ENCODE results near the gene DUS1L.

The DUS1L gene

GRCh38 chr17:82021107-82021899 is 44.3 kb downstream of the DUS1L start:
- peak; percentile 92 for TF ChIP-seq CTCF (conservative IDR thresholded peaks at IDR 0.05)
- peak overlapping the region; percentile 91 for H3K27ac ChIP-seq

- no peak for TF ChIP-seq CTCF (conservative IDR thresholded peaks at IDR 0.05)
- H3K27ac ChIP-seq: peak overlapping the region; percentile 91
Observed at GRCh38 chr17:82020572-82021106, 45.0 kb downstream of the DUS1L start.

- TF ChIP-seq CTCF (conservative IDR thresholded peaks at IDR 0.05): peak; percentile 84
- peak overlapping the region; percentile 91 for H3K27ac ChIP-seq
Observed at GRCh38 chr17:82019690-82020571, 45.7 kb downstream of the DUS1L start.

- no peak for TF ChIP-seq CTCF (conservative IDR thresholded peaks at IDR 0.05)
- H3K27ac ChIP-seq: peak overlapping the region; percentile 91
Observed at GRCh38 chr17:82018989-82019689, 46.5 kb downstream of the DUS1L start.

GRCh38 chr17:82018152-82018988 is 47.2 kb downstream of the DUS1L start:
- H3K27ac ChIP-seq: peak overlapping the region; percentile 91
- no peak for TF ChIP-seq CTCF (conservative IDR thresholded peaks at IDR 0.05)

GRCh38 chr17:82017612-82018151 is 47.9 kb downstream of the DUS1L start:
- no peak for TF ChIP-seq CTCF (conservative IDR thresholded peaks at IDR 0.05)
- H3K27ac ChIP-seq: peak overlapping the region; percentile 91

Data from VCaP (cell line).